Activated CD4-positive, alpha-beta memory T cell treated with anti-CD3 and anti-CD28 coated beads, Interleukin-2, amount 10 ng/mL, durations not matched to agents 7 days and 5 days (primary cell): ENCODE measurements around the gene ZBTB24. TPM values are rescaled to one million over a fixed set of nuclear protein-coding genes. Genes with fewer than 3 reads are reported as not detected.
A peak's percentile ranks its signal among the peaks of the same experiment; 100 is the strongest.
"Not testable (repeated sequence)": the region's sequence is repeated elsewhere in the genome, so short reads cannot be mapped to it uniquely, and the experiment has no call there.

ENCODE experiments used
- CTCF ChIA-PET: fragments of 350-600 bp; sonication (Branson Sonifier 250); formaldehyde crosslinking; loops from one replicate; lab custom pipeline; 2021; ENCODE audit warnings: antibody characterized with exemption, inconsistent platforms; lab: Charles Lee
- POLR2A ChIA-PET: fragments of 350-600 bp; sonication (Branson Sonifier 250); formaldehyde crosslinking; loops from one replicate; lab custom pipeline; 2021; ENCODE audit warnings: antibody characterized with exemption; lab: Charles Lee
- DNase-seq: peaks from one replicate; pipeline ENCODE4 v3.0.0-alpha.2; 2020
- H3K27ac Mint-ChIP-seq: one replicate; pipeline ENCODE4 v1.8.0; 2021; ENCODE audit warnings: mild to moderate bottlenecking, mixed read lengths
- H3K27me3 Mint-ChIP-seq: one replicate; pipeline ENCODE4 v1.8.0; 2021; ENCODE audit warnings: mixed read lengths
- H3K36me3 Mint-ChIP-seq: one replicate; pipeline ENCODE4 v1.8.0; 2021; ENCODE audit warnings: low read depth, mixed read lengths
- H3K4me1 Mint-ChIP-seq: one replicate; pipeline ENCODE4 v1.8.0; 2021; ENCODE audit warnings: mixed read lengths
- H3K4me3 Mint-ChIP-seq: one replicate; pipeline ENCODE4 v1.8.0; 2021; ENCODE audit warnings: mild to moderate bottlenecking, mixed read lengths
- H3K9me3 Mint-ChIP-seq: one replicate; pipeline ENCODE4 v1.8.0; 2021; ENCODE audit warnings: mixed read lengths
- total RNA-seq, 2 experiments: library from RNA; stranded (reverse); gene quantifications; one replicate each; pipeline ENCODE4 v1.2.3, GENCODE V29; 2021

Gene ZBTB24
- total RNA-seq = 10 to 100 TPM; 16.5 to 17.5 TPM

DNA sequence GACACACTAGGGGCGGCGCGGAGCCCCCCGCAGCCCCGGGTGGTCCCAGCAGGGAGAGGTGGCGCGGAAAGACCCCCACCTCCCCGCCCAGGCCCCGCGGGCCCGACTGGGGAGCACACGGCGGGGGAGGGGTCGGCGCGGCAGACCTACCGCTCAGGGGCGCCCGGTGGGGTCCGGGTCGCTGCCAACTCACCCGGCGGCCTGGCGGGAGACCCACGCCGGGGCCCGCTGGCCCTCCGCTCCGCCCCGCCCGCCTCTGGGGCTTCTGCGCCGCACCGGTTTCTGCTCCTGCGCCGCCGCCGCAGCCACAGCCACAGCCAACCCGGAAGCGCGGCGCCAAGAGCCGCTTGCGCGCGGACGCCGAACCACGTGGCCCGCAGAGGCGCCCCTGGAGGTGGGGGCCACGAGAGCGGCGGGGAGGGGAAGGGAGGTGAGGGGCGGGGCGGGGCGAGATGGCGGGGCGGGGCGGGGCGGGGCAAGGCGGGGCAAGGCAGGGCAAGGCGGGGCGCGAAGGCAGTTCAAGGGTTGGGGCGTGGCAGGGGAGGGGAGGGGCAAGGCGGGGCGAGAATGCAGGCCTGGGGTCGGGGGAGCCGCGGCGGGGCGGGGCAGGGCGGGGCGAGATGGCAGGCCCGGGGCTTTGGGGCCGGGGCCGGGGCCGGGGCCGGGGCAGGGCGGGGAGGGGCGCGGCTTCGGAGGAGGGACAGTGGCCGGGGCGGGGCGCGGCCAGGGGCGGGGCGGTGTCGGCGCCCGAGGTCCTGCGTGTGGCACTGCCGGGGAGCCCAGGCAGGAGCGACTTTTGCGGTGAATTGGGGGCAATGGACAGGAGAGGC, at the start of gene ZBTB24:
Gene ZBTB24, minus strand, starts transcription at position 315 of the 830 bp plus-strand sequence. CDS start 1,193 bp downstream, outside the sequence.
- peak; percentile 91 for DNase-seq
- ChIA-PET CTCF (interaction anchor here (0.6 to 1.5 kb wide), 10 partner anchors 8 to 100 kb away, joined by 3 to 13 read pairs (median 4); partner anchors contain the start of genes CD164, MICAL1, PPIL6 and SMPD2), POLR2A (interaction anchor here (1.0 to 8.1 kb wide), 9 partner anchors 9 to 388 kb away, joined by 3 to 139 read pairs (median 25); partner anchors contain the start of genes CD164, CEP57L1, MICAL1 and PPIL6)
- H3K4me1 Mint-ChIP-seq = peaks cover 46% of the 10 kb centered on the region
- H3K36me3 Mint-ChIP-seq = peaks cover 36% of the 10 kb centered on the region
- H3K27ac Mint-ChIP-seq = peak within 1 kb of the TSS; percentile 88
- peaks cover 2% of the 10 kb centered on the region for H3K27me3 Mint-ChIP-seq
- no peaks in the 10 kb centered on the region for H3K9me3 Mint-ChIP-seq
- H3K4me3 Mint-ChIP-seq = peak within 1 kb of the TSS; percentile 98

- H3K4me3 Mint-ChIP-seq = no peak overlapping the region
These were observed 48.4 kb upstream of the ZBTB24 start for GRCh38 chr6:109531446-109531845.

DNA sequence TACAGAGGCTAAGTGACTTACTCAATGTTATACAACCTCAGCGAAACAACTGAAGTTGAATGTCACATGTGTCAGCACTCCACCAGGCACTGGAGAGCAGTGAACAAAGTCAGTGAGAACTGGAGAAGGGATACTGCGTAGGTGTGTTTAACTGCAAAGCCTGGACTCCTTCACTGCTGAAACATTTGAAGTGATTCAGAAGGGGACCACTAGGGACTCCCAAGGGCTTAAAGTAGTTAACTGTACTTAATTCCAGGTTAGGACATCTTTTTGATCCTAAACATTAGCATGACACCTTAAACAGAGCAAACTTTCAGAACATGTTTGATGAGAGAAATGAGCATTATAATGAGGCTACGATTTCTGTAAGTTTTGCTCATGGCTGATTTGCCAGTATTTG, 45.0 kb upstream of the ZBTB24 start:
- peaks cover 5% of the 10 kb centered on the region for H3K36me3 Mint-ChIP-seq

More at GRCh38 chr6:109531446-109531845, 48.4 kb upstream of the ZBTB24 start:
- POLR2A ChIA-PET = interaction anchor here (1.2 kb wide), 1 partner anchor 447 kb away, joined by 3 read pairs; the partner anchor contains the start of gene GPR6
- no peaks in the 10 kb centered on the region for H3K9me3 Mint-ChIP-seq
- H3K4me1 Mint-ChIP-seq = peaks cover 2% of the 10 kb centered on the region
- H3K27ac Mint-ChIP-seq = no peak overlapping the region
- no peaks in the 10 kb centered on the region for H3K36me3 Mint-ChIP-seq
- H3K27me3 Mint-ChIP-seq = peaks cover 2% of the 10 kb centered on the region
- DNase-seq = no peak
- CTCF ChIA-PET = no interaction called here

DNA sequence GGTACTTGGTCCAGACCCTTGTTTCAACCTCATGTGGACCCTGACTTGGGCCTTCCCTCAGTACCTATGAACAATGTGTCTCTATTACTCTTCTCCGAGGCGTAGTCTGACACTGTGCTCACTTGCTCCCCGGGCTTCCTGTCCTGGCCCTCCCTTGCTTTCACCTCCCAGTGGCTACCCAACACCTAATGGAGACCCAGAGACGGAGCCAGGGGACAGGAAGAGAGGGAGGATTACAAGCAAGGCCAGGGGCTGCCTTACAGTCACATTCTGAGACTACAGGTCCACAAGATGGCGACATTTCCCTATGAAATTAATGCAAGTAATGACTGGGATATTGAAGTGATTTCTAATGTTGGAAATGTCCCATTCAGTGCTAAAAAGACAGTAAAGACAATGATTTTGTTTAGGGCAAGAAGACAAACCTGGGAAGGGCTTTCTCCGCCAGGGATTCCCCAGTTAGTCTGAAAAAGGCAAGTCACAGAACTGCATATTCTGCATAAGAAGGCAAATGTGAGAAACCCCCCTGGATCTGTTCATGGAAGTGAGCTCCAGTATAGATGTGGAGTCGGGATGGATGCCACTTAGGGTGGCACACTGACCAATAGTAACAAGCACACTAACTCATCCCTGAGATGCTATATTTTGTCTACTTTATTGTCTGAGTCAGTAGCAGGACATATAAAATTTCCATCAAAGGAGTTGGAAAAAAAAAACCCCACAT, 44.0 kb upstream of the ZBTB24 start:
- Mint-ChIP-seq H3K27me3 (no peaks in the 10 kb centered on the region), H3K36me3 (peaks cover 5% of the 10 kb centered on the region), H3K4me3 (no peak overlapping the region), H3K4me1 (peaks cover 2% of the 10 kb centered on the region), H3K27ac (no peak overlapping the region), H3K9me3 (peaks cover 4% of the 10 kb centered on the region)
- peak; percentile 53 for DNase-seq
- ChIA-PET CTCF (interaction anchor here (1.1 to 3.3 kb wide), 7 partner anchors 11 to 513 kb away, joined by 3 to 25 read pairs (median 6); no protein-coding TSS in a partner anchor), POLR2A (no interaction called here)

More for the DNA sequence above, 45.0 kb upstream of the ZBTB24 start:
- no peaks in the 10 kb centered on the region for H3K27me3 Mint-ChIP-seq
- DNase-seq = no peak
- peaks cover 4% of the 10 kb centered on the region for H3K9me3 Mint-ChIP-seq
- H3K4me1 Mint-ChIP-seq = peaks cover 2% of the 10 kb centered on the region
- ChIA-PET POLR2A (interaction anchor here (1.2 kb wide), 1 partner anchor 512 kb away, joined by 3 read pairs; no protein-coding TSS in a partner anchor), CTCF (interaction anchor here (0.6 to 3.1 kb wide), 6 partner anchors 8 to 512 kb away, joined by 3 to 25 read pairs (median 5); no protein-coding TSS in a partner anchor)
- no peak overlapping the region for H3K27ac Mint-ChIP-seq
- H3K4me3 Mint-ChIP-seq = no peak overlapping the region

DNA sequence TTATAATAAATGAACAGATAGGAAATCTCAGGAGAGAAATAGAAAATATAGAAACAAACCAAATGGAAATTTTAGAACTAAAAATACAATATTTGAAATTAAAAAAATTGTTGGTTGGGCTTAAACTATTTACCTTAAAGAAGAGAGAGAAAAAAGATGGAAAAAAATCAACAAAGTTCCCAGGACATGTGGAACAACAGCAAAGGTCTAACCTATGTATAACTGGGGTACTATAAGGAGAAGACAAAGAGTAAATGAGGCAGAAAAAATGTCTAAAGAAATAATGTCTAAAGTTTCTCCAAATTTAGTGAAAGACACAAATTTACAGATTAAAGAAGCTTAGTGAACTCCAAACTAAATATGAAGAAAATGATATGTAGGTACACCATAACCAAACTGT, 41.1 kb upstream of the ZBTB24 start:
- H3K4me1 Mint-ChIP-seq = peaks cover 5% of the 10 kb centered on the region
- no peak overlapping the region for H3K27ac Mint-ChIP-seq
- H3K4me3 Mint-ChIP-seq = no peak overlapping the region
- H3K9me3 Mint-ChIP-seq = peaks cover 4% of the 10 kb centered on the region
- DNase-seq = no peak
- ChIA-PET CTCF (interaction anchor here (3.3 kb wide), 1 partner anchor 515 kb away, joined by 25 read pairs; no protein-coding TSS in a partner anchor), POLR2A (no interaction called here)
- H3K27me3 Mint-ChIP-seq = no peaks in the 10 kb centered on the region
- H3K36me3 Mint-ChIP-seq = peaks cover 8% of the 10 kb centered on the region

GRCh38 chr6:109523478-109523877, 40.5 kb upstream of the ZBTB24 start:
- POLR2A ChIA-PET = no interaction called here

GRCh38 chr6:109521080-109521479, 38.1 kb upstream of the ZBTB24 start:
- H3K4me3 Mint-ChIP-seq = no peak overlapping the region
- DNase-seq = no peak
- POLR2A ChIA-PET = no interaction called here
- peaks cover 8% of the 10 kb centered on the region for H3K36me3 Mint-ChIP-seq
- H3K27ac Mint-ChIP-seq = no peak overlapping the region
- CTCF ChIA-PET = interaction anchor here (2.0 kb wide), 1 partner anchor 519 kb away, joined by 7 read pairs; no protein-coding TSS in a partner anchor
- H3K4me1 Mint-ChIP-seq = peaks cover 13% of the 10 kb centered on the region
- H3K27me3 Mint-ChIP-seq = no peaks in the 10 kb centered on the region
- H3K9me3 Mint-ChIP-seq = peaks cover 4% of the 10 kb centered on the region

More at GRCh38 chr6:109523478-109523877, 40.5 kb upstream of the ZBTB24 start:
- no peaks in the 10 kb centered on the region for H3K27me3 Mint-ChIP-seq
- H3K4me1 Mint-ChIP-seq = peaks cover 5% of the 10 kb centered on the region
- no peak overlapping the region for H3K4me3 Mint-ChIP-seq
- peaks cover 8% of the 10 kb centered on the region for H3K36me3 Mint-ChIP-seq
- H3K9me3 Mint-ChIP-seq = peaks cover 4% of the 10 kb centered on the region
- H3K27ac Mint-ChIP-seq = no peak overlapping the region
- DNase-seq = no peak
- CTCF ChIA-PET = interaction anchor here (3.3 kb wide), 1 partner anchor 516 kb away, joined by 25 read pairs; no protein-coding TSS in a partner anchor

- H3K27ac Mint-ChIP-seq, H3K36me3 Mint-ChIP-seq, H3K4me3 Mint-ChIP-seq, H3K27me3 Mint-ChIP-seq, DNase-seq, H3K9me3 Mint-ChIP-seq: not testable (repeated sequence)
- ChIA-PET CTCF (interaction anchor here (0.5 to 2.0 kb wide), 4 partner anchors 9 to 520 kb away, joined by 3 to 7 read pairs (median 4); no protein-coding TSS in a partner anchor), POLR2A (interaction anchor here (0.6 to 1.8 kb wide), 2 partner anchors 27 to 557 kb away, joined by 3 read pairs; no protein-coding TSS in a partner anchor)
- peaks cover 27% of the 10 kb centered on the region for H3K4me1 Mint-ChIP-seq
These were observed 36.6 kb upstream of the ZBTB24 start for GRCh38 chr6:109519647-109520046.

DNA sequence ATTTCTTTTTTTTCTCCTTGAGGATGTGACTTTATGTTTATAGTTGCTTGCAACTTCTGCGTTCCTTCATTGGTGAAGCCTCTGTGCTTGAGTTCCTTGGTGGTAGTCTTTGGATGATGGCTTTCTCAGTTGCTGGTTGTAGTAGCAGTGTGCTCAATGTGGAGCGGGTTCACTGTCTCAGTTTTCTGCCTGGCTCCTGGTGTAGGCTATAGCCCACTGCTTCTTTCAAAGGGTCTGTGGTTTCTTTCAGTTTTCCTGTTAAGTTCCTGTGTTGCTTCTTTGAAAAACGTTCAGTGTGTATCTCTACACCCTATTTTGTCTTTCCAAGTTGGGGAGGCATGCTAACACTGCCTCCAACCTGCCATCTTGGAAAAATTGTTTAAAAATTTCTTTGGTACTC, 33.9 kb upstream of the ZBTB24 start:
- ChIA-PET CTCF (no interaction called here), POLR2A (no interaction called here)
- DNase-seq = no peak
- H3K4me1 Mint-ChIP-seq = peaks cover 35% of the 10 kb centered on the region
- no peaks in the 10 kb centered on the region for H3K27me3 Mint-ChIP-seq
- peaks cover 3% of the 10 kb centered on the region for H3K36me3 Mint-ChIP-seq
- H3K27ac Mint-ChIP-seq = no peak overlapping the region
- H3K4me3 Mint-ChIP-seq = peak overlapping the region; percentile 17
- no peaks in the 10 kb centered on the region for H3K9me3 Mint-ChIP-seq

GRCh38 chr6:109515781-109516409, 32.9 kb upstream of the ZBTB24 start:
- Mint-ChIP-seq H3K4me3 (peak overlapping the region; percentile 59), H3K27me3 (no peaks in the 10 kb centered on the region), H3K9me3 (no peaks in the 10 kb centered on the region), H3K27ac (peak overlapping the region; percentile 33), H3K4me1 (peaks cover 35% of the 10 kb centered on the region), H3K36me3 (peaks cover 3% of the 10 kb centered on the region)
- no peak for DNase-seq
- ChIA-PET CTCF (interaction anchor here (0.5 to 1.6 kb wide), 5 partner anchors 11 to 524 kb away, joined by 3 to 13 read pairs (median 3); no protein-coding TSS in a partner anchor), POLR2A (interaction anchor here (0.7 to 1.9 kb wide), 7 partner anchors 9 to 524 kb away, joined by 3 to 12 read pairs (median 4); partner anchors contain the start of gene CD164)

DNA sequence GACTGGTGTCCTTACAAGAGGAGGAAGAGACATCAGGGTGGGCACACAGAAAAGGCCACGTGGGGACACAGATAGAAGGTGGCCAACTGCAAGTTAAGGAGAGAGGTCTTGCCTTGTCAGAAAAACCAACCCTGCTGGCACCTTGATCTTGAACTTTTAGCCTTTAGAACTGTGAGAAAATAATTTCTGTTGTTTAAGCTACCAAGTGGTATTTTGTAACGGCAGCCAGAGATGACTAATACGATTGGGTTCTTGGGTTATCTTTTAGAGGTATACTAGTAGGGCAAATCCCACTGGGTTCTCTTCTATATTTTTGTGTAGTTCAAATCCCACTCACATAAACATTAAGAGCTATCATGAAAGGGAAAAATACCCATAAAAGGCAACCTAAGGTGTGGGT, 31.9 kb upstream of the ZBTB24 start:
- H3K4me3 Mint-ChIP-seq = no peak overlapping the region
- H3K27ac Mint-ChIP-seq = no peak overlapping the region
- peaks cover 34% of the 10 kb centered on the region for H3K4me1 Mint-ChIP-seq
- H3K36me3 Mint-ChIP-seq = peaks cover 5% of the 10 kb centered on the region
- no peaks in the 10 kb centered on the region for H3K27me3 Mint-ChIP-seq
- ChIA-PET CTCF (interaction anchor here (0.9 to 1.6 kb wide), 4 partner anchors 10 to 525 kb away, joined by 3 to 13 read pairs (median 4); no protein-coding TSS in a partner anchor), POLR2A (interaction anchor here (1.1 to 1.9 kb wide), 3 partner anchors 8 to 24 kb away, joined by 3 to 12 read pairs (median 6); no protein-coding TSS in a partner anchor)
- no peak for DNase-seq
- peaks cover 2% of the 10 kb centered on the region for H3K9me3 Mint-ChIP-seq
